ENCODE results near the gene HDAC4.

HDAC4 gene

DNA sequence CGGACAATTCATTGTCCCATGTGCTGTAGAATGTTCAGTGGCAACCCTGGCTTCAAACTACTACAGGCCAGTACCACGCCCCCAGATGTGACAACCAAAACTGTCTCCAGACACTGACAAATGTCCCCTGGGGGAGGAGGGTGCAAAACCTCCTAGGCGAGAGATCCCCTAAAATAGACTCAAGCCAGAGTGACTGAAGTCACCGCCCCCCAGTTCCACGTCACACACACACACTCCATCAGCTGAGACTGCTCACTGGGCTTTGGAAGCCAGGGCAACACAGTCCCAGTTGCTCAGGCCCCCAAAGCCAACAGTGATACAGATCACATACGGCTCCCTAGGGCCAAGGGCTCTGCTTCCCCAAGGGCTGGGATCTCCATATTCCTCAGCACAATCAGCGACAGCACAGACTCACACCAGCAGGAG, 19.1 kb downstream of the HDAC4 start:
- peak; percentile 42 for DNase-seq

DNA sequence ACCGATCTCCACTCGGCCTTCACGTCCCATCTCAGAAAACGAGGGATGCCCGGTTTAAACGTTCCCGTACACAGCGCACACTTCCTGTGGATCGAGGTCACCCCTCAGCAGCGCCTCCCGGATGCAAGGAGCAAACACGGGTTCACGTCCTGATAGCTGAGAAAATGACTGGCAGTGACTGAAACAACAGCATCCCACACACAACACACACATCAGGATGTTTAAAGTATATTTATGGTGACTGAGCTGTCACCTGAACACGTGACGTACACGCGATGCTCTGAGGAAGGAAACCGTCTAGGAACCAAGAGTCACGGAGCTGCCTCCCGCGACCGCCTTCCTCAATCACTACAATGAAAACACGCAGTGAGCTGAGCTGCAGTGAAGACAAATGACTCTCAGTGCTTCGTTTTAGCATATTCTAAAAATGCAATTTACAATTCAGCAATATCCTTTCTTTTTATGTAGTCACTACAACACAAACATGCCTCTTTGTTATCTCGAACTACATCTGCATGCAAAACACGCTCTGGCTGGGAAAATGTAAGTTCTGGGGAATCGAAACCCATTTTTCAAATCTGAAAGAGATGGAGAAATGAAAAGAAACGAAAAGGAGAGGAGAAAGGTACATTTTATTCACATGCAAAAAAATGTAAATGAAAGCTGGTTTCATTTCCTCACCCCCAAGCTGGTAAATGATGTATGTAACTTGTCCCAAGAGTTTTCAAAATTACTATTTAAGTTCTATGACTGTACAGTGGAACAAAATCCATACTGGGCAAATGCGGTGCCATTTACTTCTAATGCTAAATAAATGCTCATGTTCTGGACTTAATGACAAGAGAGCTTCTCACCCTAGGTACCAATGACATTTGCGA, 19.8 kb downstream of the HDAC4 start:
- DNase-seq: no peak

DNA sequence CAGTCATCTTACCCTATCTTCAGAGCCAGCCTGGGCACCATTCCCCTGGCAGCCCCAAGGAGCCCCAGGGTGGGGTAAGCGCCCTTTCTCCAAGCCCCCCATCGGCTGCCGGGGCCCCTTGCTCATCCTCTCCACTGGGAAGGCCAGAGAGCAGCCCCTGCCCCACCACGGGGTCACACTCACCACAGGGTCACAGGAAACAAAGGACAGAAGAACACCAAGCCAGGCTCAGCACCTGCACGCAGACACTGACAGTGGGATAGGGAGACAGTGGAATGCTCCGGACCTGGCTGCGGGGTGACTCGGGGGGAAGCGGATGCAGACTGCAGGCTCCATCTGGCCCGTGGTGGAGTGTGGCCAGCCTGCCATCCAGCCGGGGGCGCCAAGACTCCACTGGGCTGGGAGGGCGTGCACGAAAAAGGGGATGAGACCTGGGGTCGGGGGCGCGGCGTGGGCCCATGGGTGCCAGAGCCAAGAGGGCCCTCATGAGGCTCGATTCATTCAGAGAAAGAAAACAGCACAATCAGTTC, 21.1 kb downstream of the HDAC4 start:
- peak; percentile 46 for DNase-seq

DNA sequence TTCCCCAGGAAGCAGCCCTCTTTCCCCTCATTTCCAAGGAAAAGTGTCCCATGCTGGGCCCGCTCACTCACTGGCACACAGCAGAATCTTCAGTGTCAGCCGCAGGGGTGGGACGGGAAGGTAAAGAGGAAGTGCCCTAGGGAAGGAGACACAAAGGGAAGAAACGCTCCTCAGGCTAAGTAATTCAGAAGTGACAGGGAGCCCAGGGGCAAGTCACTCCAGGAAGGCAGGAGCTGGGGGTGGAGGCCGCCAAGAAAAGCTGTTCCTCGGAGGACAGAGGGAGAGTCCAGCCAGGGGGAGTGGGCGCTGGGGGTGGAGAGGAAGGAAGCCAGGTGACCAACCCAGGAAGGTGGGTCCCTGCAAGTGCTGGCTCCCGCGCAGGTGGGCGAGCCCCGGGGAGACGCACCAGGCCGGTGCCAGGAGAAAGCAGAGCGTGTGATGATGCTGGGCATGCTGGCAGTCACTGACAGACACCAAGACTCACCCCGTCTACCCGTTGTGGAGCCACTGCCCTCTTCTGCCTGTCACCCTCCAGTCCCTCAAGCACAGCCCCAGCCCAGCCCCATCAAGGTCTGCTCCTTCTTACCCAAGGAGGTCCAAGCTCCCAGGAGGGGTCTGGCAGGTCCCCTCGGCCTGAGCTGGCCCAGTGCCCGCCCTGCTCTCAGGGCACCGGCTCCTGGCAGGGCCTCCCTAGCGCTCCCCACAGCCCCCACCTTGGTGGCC, 21.7 kb downstream of the HDAC4 start:
- DNase-seq: peak; percentile 49

- peak; percentile 34 for DNase-seq
Observed at GRCh38 chr2:239378021-239378917, 22.6 kb downstream of the HDAC4 start.

- peak; percentile 31 for DNase-seq
Observed at GRCh38 chr2:239377591-239377990, 23.2 kb downstream of the HDAC4 start.

DNA sequence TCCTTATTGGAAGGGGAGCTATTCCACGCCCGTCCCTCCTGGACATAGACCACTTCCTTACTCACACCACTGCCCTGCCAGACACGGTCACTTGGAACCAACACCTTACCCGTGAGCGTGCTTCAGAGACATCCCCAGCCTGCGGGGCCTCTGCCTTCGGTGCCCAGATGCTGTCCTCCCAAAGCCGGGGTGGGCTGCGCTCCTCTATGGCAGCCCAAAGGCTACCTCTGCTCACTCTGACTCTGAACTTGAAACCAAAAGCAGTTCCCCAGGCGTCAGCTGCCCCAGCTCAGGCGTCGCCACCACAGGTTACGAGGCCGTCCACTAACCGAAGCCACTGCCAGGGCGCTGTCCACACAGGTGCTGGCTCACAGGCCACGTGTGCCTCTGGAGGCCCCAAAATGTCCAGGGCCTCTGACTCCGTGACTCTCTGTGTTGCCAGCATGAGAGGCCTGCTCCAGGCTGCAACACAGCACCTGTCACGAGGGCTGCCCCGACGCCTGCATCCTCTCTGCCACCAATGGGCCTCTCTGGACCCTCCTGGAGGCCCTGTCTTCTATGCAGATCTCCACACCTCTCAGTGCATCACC, 23.8 kb downstream of the HDAC4 start:
- peak; percentile 43 for DNase-seq

DNA sequence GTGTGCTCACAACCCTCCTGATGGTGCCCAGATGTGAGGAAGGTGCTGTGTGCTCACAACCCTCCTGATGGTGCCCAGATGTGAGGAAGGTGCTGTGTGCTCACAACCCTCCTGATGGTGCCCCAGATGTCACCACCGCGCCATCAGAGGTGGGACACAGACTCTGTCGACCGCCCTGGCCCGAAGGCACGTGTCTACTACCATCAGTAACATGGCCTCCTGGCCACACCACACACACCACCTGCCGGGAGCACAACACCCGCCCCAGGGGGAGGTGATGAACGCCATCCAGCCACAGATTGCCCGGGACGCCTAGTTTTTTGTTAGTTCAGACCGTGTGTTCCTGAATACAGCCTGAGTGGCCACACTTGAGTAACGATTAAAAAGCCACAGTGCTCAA, 24.5 kb downstream of the HDAC4 start:
- no peak for DNase-seq

DNA sequence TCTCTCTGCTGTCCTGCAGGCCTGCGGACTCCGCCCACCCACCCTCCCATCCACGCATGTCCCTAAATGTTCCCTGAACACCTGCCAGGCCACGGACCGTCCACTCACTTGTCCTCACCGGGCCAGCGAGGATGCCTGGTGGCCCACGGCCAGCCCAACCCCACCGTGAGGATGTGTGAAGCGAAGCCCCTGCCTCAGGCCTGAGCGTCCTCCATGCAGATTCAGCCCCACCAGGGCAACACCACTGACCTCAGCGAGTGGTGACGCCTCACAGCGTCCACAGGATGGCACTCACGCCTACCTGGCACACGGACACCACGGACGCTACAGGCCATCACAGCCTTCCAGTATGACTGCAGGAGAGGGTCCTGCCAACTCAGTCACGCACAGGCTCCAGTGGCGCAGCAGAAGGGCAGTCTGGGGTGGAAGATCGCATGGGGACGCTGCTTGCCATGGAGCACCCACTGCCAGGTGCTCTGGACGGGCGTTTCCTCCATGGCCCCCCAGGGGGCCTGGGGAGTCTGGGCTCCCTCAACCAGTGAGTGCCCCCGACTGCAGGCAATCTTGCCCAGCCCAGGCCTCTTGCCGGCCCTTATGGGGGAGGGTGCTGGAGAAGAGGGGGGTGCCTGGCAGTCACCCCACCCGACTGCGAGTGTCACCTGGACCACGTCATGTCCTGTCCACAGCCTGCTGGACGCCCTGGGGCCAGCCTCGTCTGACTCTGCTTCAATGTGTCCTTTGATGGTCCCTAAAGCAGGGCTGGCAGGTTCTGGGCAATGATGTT, 25.4 kb downstream of the HDAC4 start:
- DNase-seq: peak; percentile 56

DNA sequence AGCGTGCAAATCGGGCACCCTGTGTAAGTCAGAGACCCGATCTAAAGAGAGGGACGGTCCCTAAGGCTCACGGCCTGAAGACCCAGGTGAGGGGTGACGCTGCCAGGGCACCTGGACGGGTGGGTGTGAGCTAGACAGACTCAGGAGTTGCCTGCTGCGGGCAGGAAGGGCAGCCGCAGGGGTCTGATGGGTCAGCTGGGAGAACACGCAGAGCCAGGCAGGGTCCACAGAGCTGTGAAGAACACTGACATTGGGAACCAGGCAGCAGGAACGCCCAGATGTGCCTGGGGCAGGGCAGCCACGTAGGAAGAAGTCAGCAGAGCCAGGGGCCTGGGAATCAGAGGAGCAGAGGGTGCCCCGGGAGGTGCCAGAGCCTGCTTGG, 25.9 kb downstream of the HDAC4 start:
- no peak for DNase-seq

DNA sequence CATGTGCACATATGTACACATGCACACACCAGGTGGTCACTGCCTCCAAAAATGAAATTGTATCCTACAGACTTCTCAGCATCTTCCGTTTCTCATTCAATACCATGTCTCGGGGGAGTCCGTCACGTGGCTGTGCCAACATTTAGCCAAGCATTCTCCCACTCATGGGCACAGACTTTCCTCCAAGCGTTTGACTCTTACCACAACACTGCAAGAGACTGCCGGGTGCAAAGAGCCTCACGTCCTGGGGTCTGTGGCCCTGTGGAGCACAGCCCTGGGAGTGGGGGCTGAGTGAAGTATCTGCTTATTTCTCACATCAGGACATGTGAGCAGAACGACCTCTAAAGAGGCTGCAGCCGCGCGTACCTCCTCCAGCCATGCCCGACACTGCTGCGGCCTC, 28.0 kb downstream of the HDAC4 start:
- DNase-seq: peak; percentile 34

- peak; percentile 33 for DNase-seq
Observed at GRCh38 chr2:239371726-239372686, 28.8 kb downstream of the HDAC4 start.

GRCh38 chr2:239370876-239371725, 29.7 kb downstream of the HDAC4 start:
- no peak for DNase-seq

GRCh38 chr2:239370403-239370802, 30.4 kb downstream of the HDAC4 start:
- peak; percentile 60 for DNase-seq

DNA sequence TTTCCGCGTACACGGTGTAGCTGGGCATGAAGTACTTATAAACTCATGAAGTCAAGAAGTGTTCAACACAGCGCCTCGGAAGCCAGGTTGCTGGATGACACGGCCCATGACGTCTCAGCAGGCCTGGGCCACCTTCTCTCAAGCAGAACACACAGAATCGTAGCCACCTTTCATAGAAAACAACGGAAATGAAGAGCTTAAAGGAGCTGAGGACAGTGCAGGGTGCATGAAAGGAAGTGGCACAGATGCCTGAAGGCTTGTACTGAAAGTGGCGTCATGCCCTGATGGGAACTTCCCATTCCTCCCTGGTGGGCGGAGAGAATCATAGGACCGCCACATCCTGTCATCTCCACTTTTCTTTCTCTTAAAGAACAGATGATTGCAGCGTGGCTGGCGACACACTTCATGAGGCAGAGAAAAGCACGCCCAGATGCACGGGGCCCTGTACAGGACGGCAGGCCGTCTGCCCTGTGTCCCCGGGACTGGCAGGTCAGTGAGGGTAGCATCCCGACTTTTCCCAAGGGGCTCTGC, 31.1 kb downstream of the HDAC4 start:
- peak; percentile 44 for DNase-seq

DNA sequence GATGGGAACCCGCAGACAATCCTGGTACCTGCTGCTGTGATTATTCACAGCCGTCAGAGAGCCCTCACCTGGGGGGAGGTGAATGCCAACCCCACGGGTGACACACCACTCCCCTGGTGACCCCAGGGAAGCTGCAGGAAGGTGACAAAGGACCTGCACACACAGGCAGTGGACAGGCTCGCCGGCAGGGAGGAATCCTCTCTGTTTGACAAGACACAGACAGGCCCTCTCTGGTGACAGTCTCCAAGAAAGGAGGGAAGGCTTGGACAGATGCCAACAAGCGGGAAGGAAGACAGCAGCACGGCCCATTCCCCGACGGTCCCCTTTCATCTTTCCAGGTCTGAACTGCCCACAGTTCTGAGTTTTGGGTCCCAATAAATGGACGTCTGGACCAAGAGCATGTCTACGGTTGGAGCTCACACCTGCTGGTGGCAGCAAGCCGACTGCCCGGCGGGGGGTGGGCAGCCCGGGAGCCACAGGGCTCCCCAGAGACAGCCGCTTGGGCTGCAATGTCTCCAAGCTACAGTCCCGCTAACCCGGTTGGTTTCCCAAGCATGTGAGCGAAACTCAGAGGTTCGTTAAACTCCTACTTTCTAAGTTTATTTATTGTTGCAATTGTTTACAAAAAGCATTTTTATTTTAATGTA, 31.8 kb downstream of the HDAC4 start:
- peak; percentile 41 for DNase-seq

- no peak for DNase-seq
Observed at GRCh38 chr2:239368321-239368720, 32.5 kb downstream of the HDAC4 start.

DNA sequence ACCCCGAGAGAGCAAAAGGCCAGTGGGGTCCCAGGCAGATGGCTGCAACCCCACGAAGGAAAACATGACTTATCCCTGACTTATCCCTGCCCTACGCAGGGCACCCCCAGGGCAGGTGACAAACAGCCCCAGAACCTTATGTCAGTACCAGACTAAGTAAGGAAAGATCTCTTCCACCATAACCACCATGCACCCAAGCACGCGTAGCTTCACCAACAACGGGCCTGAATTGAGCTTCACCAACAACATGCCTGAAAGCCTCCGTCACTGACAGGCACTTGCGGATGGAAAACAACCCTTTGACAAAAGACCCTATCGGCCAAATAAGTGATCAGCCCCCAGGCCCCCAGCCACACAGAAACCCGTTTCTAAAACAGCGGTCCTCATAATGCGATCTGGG, 34.1 kb downstream of the HDAC4 start:
- no peak for DNase-seq
